H9 (cell line): Measurements from ENCODE around the gene FARP1. TPM values are rescaled to one million over a fixed set of nuclear protein-coding genes. Genes with fewer than 3 reads are reported as not detected.

Source experiments
- DNase-seq: peaks from one replicate; pipeline ENCODE4 v3.0.0-alpha.2; 2017
- H2AFZ ChIP-seq: one replicate; pipeline ENCODE4 v1.6.1; 2013; ENCODE audit warnings: mild to moderate bottlenecking, low read length, control low read depth, moderate library complexity
- H2AK5ac ChIP-seq: 2 replicates; pipeline ENCODE4 v1.6.1; 2013; ENCODE audit warnings: low read length, control low read depth, mixed read lengths; ENCODE audit not compliant: insufficient read length
- H2BK120ac ChIP-seq: one replicate; pipeline ENCODE4 v1.6.1; 2013; ENCODE audit warnings: low read depth, mild to moderate bottlenecking, low read length, control low read depth, inconsistent platforms; ENCODE audit not compliant: poor library complexity, severe bottlenecking
- H2BK12ac ChIP-seq: 2 replicates; pipeline ENCODE4 v1.6.1; 2013; ENCODE audit warnings: low read length, control low read depth, mixed read lengths, low read depth; ENCODE audit not compliant: insufficient read length
- H2BK15ac ChIP-seq: 2 replicates; pipeline ENCODE4 v1.6.1; 2013; ENCODE audit warnings: low read depth, low read length, control low read depth
- H2BK20ac ChIP-seq: one replicate; pipeline ENCODE4 v1.6.1; 2013; ENCODE audit warnings: low read depth, mild to moderate bottlenecking, low read length, control low read depth, inconsistent platforms; ENCODE audit not compliant: poor library complexity, severe bottlenecking
- H2BK5ac ChIP-seq: 2 replicates; pipeline ENCODE4 v1.6.1; 2013; ENCODE audit warnings: low read length, control low read depth, mixed read lengths; ENCODE audit not compliant: insufficient read length
- H3K14ac ChIP-seq: 2 replicates; pipeline ENCODE4 v1.6.1; 2013; ENCODE audit warnings: low read length, control low read depth; ENCODE audit not compliant: insufficient read depth
- H3K18ac ChIP-seq: 2 replicates; pipeline ENCODE4 v1.6.1; 2013; ENCODE audit warnings: low read depth, mild to moderate bottlenecking, mixed read lengths, low read length, control low read depth; ENCODE audit not compliant: insufficient read length
- H3K23ac ChIP-seq: 2 replicates; pipeline ENCODE4 v1.6.1; 2013; ENCODE audit warnings: low read length, control low read depth, mixed read lengths, low read depth; ENCODE audit not compliant: insufficient read length
- H3K23me2 ChIP-seq: 2 replicates; pipeline ENCODE4 v1.6.1; 2013; ENCODE audit warnings: low read depth, mild to moderate bottlenecking, mixed read lengths, low read length, control low read depth; ENCODE audit not compliant: insufficient read length, poor library complexity, severe bottlenecking
- H3K27ac ChIP-seq: 2 replicates; pipeline ENCODE4 v1.5.1; 2013; ENCODE audit warnings: low read length, control low read depth, mixed read lengths, low read depth; ENCODE audit not compliant: insufficient read length
- H3K27me3 ChIP-seq: 2 replicates; pipeline ENCODE4 v1.6.1; 2013; ENCODE audit warnings: low read length, control low read depth, inconsistent platforms; ENCODE audit not compliant: insufficient read depth
- H3K4ac ChIP-seq: 2 replicates; pipeline ENCODE4 v1.6.1; 2013; ENCODE audit warnings: low read depth, mild to moderate bottlenecking, control low read depth, inconsistent platforms, low read length, moderate library complexity
- H3K4me1 ChIP-seq: 2 replicates; pipeline ENCODE4 v1.6.1; 2013; ENCODE audit warnings: low read length, control low read depth, inconsistent platforms; ENCODE audit not compliant: insufficient read depth
- H3K4me2 ChIP-seq: 2 replicates; pipeline ENCODE4 v1.6.1; 2013; ENCODE audit warnings: low read length, control low read depth, mixed read lengths; ENCODE audit not compliant: insufficient read length, insufficient read depth
- H3K56ac ChIP-seq: 2 replicates; pipeline ENCODE4 v1.6.1; 2013; ENCODE audit warnings: low read depth, mild to moderate bottlenecking, mixed read lengths, low read length, control low read depth; ENCODE audit not compliant: insufficient read length
- H3K79me1 ChIP-seq: 2 replicates; pipeline ENCODE4 v1.6.1; 2013; ENCODE audit warnings: low read depth, mild to moderate bottlenecking, moderate library complexity, low read length, control low read depth, inconsistent platforms; ENCODE audit not compliant: insufficient read depth, poor library complexity, severe bottlenecking
- H3K79me2 ChIP-seq: 2 replicates; pipeline ENCODE4 v1.6.1; 2013; ENCODE audit warnings: low read length, control low read depth, inconsistent platforms; ENCODE audit not compliant: insufficient read depth
- H3K9ac ChIP-seq: 2 replicates; pipeline ENCODE4 v1.6.1; 2013; ENCODE audit warnings: low read length, control low read depth, mixed read lengths; ENCODE audit not compliant: insufficient read length; ENCODE audit errors: extremely low read depth
- H3K9me3 ChIP-seq: one replicate; pipeline ENCODE4 v1.6.1; 2013; ENCODE audit warnings: low read depth, low read length, inconsistent platforms; ENCODE audit not compliant: control insufficient read depth
- H3T11ph ChIP-seq: one replicate; pipeline ENCODE4 v1.6.1; 2013; ENCODE audit warnings: mild to moderate bottlenecking, low read length, control low read depth, inconsistent platforms
- H4K20me1 ChIP-seq: one replicate; pipeline ENCODE4 v1.6.1; 2013; ENCODE audit not compliant: control insufficient read depth, insufficient read length, insufficient read depth
- H4K5ac ChIP-seq: 2 replicates; pipeline ENCODE4 v1.6.1; 2013; ENCODE audit warnings: low read depth, mild to moderate bottlenecking, mixed read lengths, low read length, control low read depth; ENCODE audit not compliant: insufficient read length
- H4K8ac ChIP-seq: replicated peaks from 2 replicates; pipeline ENCODE4 v1.6.1; 2013; ENCODE audit warnings: low read length, control low read depth, mixed read lengths, low read depth; ENCODE audit not compliant: insufficient read length
- H4K91ac ChIP-seq: 2 replicates; pipeline ENCODE4 v1.6.1; 2013; ENCODE audit warnings: low read depth, mild to moderate bottlenecking, moderate library complexity, mixed read lengths, low read length, control low read depth; ENCODE audit not compliant: insufficient read length
- H3K27ac Mint-ChIP-seq, 3 experiments: 2 replicates in 2 of 3; 3 replicates in 1 of 3; pipeline ENCODE4 v1.8.0; 2020 to 2021; ENCODE audit warnings: mixed read lengths in 3 of 3, mild to moderate bottlenecking in 1 of 3, moderate library complexity in 1 of 3
- H3K27me3 Mint-ChIP-seq: 2 replicates; pipeline ENCODE4 v1.8.0; 2021; ENCODE audit warnings: low read depth, mild to moderate bottlenecking, moderate library complexity, mixed read lengths
- H3K36me3 Mint-ChIP-seq, 3 experiments: 2 replicates in 2 of 3; 3 replicates in 1 of 3; pipeline ENCODE4 v1.8.0; 2020 to 2021; ENCODE audit warnings: low read depth in 3 of 3, mixed read lengths in 3 of 3; ENCODE audit not compliant: insufficient read depth in 1 of 3
- H3K4me1 Mint-ChIP-seq, 2 experiments: 2 replicates each; pipeline ENCODE4 v1.8.0; 2020; ENCODE audit warnings: mixed read lengths in 2 of 2
- H3K4me3 Mint-ChIP-seq, 2 experiments: 2 replicates in 1 of 2; 3 replicates in 1 of 2; pipeline ENCODE4 v1.8.0; 2020 to 2021; ENCODE audit warnings: mild to moderate bottlenecking in 2 of 2, mixed read lengths in 2 of 2, moderate library complexity in 1 of 2
- H3K9me3 Mint-ChIP-seq, 2 experiments: 2 replicates in 1 of 2; 3 replicates in 1 of 2; pipeline ENCODE4 v1.8.0; 2020; ENCODE audit warnings: mild to moderate bottlenecking in 2 of 2, mixed read lengths in 2 of 2, moderate library complexity in 1 of 2
- CTCF ChIP-seq: fragments of 200-600 bp; sonication (generic); conservative IDR thresholded peaks from 3 replicates; pipeline ENCODE4 v1.8.0; 2021; ENCODE audit warnings: antibody characterized with exemption, mild to moderate bottlenecking
- WGBS: extraction: QIAGEN DNeasy Blood & Tissue Kit; methylation state at CpG from one replicate; pipeline ENCODE4 v1.1.7; 2013; ENCODE audit warnings: missing lambda C conversion rate, low lambda C conversion rate, mixed read lengths; ENCODE audit not compliant: insufficient read length; ENCODE audit errors: extremely low coverage; 5-methylcytosine and 5-hydroxymethylcytosine counted together
- total RNA-seq: library from RNA; stranded (reverse); gene quantifications from 2 replicates; pipeline ENCODE4 v1.2.1, GENCODE V29; 2021

The FARP1 gene
- total RNA-seq, 1 experiment from 2014 or later, result 95.9 TPM

- Mint-ChIP-seq H3K27me3 (no peaks in the 10 kb centered on the region), H3K36me3 (peaks cover 0 to 10% (median 10%) of the 10 kb centered on the region in 3 experiments; a peak in 4 of 7 replicates), H3K27ac (peak overlapping the region in 2 of 3 experiments; percentile 23 to 35; a peak in 4 of 7 replicates), H3K4me3 (no peak overlapping the region), H3K9me3 (no peaks in the 10 kb centered on the region), H3K4me1 (peaks cover 34 to 37% of the 10 kb centered on the region in 2 experiments)
- no CpG with 5 or more reads among the region's 12 CpGs for WGBS
- Histone ChIP-seq H3K4ac (no peak overlapping the region), H3K9ac (no peak overlapping the region), H4K91ac (no peak overlapping the region), H3K4me1 (peaks cover 9% of the 10 kb centered on the region; the same call in 1 of the 2 replicates), H3K23me2 (no peaks in the 10 kb centered on the region), H2AFZ (no peak overlapping the region), H4K8ac (no peak overlapping the region), H3K23ac (no peak overlapping the region), H2BK120ac (no peak overlapping the region), H3K4me2 (no peak overlapping the region), H3K14ac (no peak overlapping the region), H3K9me3 (no peaks in the 10 kb centered on the region), H3K79me1 (peaks cover 2% of the 10 kb centered on the region), H3K79me2 (peaks cover 4% of the 10 kb centered on the region; the same call in 1 of the 2 replicates), H4K20me1 (no peaks in the 10 kb centered on the region), H2AK5ac (no peak overlapping the region), H4K5ac (no peak overlapping the region), H3K56ac (no peak overlapping the region), H3K27ac (no peak overlapping the region), H2BK20ac (no peak overlapping the region), H2BK15ac (no peak overlapping the region), H3K27me3 (no peaks in the 10 kb centered on the region), H3T11ph (no peak overlapping the region), H2BK5ac (no peak overlapping the region), H2BK12ac (no peak overlapping the region), H3K18ac (no peak overlapping the region)
- TF ChIP-seq CTCF, result no peak
- DNase-seq, result no peak
Observed at GRCh38 chr13:98240135-98240534, 97.2 kb downstream of the FARP1 start.
